MM.1S (cell line): ENCODE data around the gene ADIPOR2.

Experiments
- DNase-seq: peaks from one replicate; pipeline ENCODE4 v3.0.0-alpha.2; 2015
- H2AFZ ChIP-seq: fragments of 300-600 bp; sonication (generic); 2 replicates; pipeline ENCODE4 v1.6.0; 2016; ENCODE audit warnings: antibody characterized with exemption, low read length
- H3F3A ChIP-seq: fragments of 300-600 bp; sonication (generic); 2 replicates; pipeline ENCODE4 v1.6.1; 2016; ENCODE audit warnings: mild to moderate bottlenecking, antibody characterized with exemption, low read length, moderate library complexity, mixed read lengths; ENCODE audit not compliant: insufficient read depth
- H3K27ac ChIP-seq: fragments of 300-600 bp; sonication (generic); 2 replicates; pipeline ENCODE4 v1.5.1; 2016; ENCODE audit warnings: mild to moderate bottlenecking, low read length
- H3K27me3 ChIP-seq: fragments of 300-600 bp; sonication (generic); replicated peaks from 2 replicates; pipeline ENCODE4 v1.6.0; 2016; ENCODE audit warnings: low read length; ENCODE audit not compliant: insufficient read depth
- H3K36me3 ChIP-seq: fragments of 300-600 bp; sonication (generic); replicated peaks from 2 replicates; pipeline ENCODE4 v1.6.1; 2016; ENCODE audit warnings: mild to moderate bottlenecking, low read length, mixed read lengths; ENCODE audit not compliant: insufficient read depth
- H3K4me1 ChIP-seq: fragments of 300-600 bp; sonication (generic); 2 replicates; pipeline ENCODE4 v1.6.1; 2016; ENCODE audit warnings: low read length, mixed read lengths
- H3K4me2 ChIP-seq: fragments of 300-600 bp; sonication (generic); 2 replicates; pipeline ENCODE4 v1.6.0; 2016; ENCODE audit warnings: low read depth, low read length
- H3K4me3 ChIP-seq: fragments of 300-600 bp; sonication (generic); 2 replicates; pipeline ENCODE4 v1.5.1; 2016; ENCODE audit warnings: low read length, mixed read lengths
- H3K79me2 ChIP-seq: fragments of 300-600 bp; sonication (generic); 2 replicates; pipeline ENCODE4 v1.6.1; 2016; ENCODE audit warnings: mixed run types, low read length, mixed read lengths
- H3K9ac ChIP-seq: fragments of 300-600 bp; sonication (generic); 2 replicates; pipeline ENCODE4 v1.6.1; 2016; ENCODE audit warnings: low read length, mixed read lengths
- H3K9me2 ChIP-seq: fragments of 300-600 bp; sonication (generic); replicated peaks from 2 replicates; pipeline ENCODE4 v1.6.1; 2016; ENCODE audit warnings: mild to moderate bottlenecking, low read length, mixed read lengths; ENCODE audit not compliant: insufficient read depth
- H3K9me3 ChIP-seq: fragments of 300-600 bp; sonication (generic); replicated peaks from 2 replicates; pipeline ENCODE4 v1.6.1; 2016; ENCODE audit warnings: mild to moderate bottlenecking, low read length, mixed read lengths; ENCODE audit not compliant: insufficient read depth
- H4K20me1 ChIP-seq: fragments of 300-600 bp; sonication (generic); 2 replicates; pipeline ENCODE4 v1.6.1; 2016; ENCODE audit warnings: mild to moderate bottlenecking, low read length, moderate library complexity, mixed read lengths; ENCODE audit not compliant: insufficient read depth
- EZH2 ChIP-seq: fragments of 300-600 bp; sonication (generic); optimal IDR thresholded peaks from 2 replicates; pipeline ENCODE3; 2017; ENCODE audit warnings: low read depth, mild to moderate bottlenecking, antibody characterized with exemption, low read length, mixed read lengths
- EZH2phosphoT487 ChIP-seq: fragments of 300-600 bp; sonication (generic); IDR thresholded peaks from 2 replicates; pipeline ENCODE4 v1.6.1; 2018; ENCODE audit warnings: antibody characterized with exemption, low read length
- TF ChIP-seq, protein P1 (sequence below): fragments of 300-600 bp; sonication (generic); IDR thresholded peaks from 2 replicates; pipeline ENCODE4 v1.5.1; 2016; ENCODE audit warnings: antibody characterized with exemption, low read length, mixed read lengths

The ADIPOR2 gene

GRCh38 chr12:1716215-1716862 is 25.5 kb downstream of the ADIPOR2 start:
- H3K36me3 ChIP-seq, result no peaks in the 10 kb centered on the region; the same call in 1 of the 2 replicates
- H3K27me3 ChIP-seq, result no peaks in the 10 kb centered on the region
- no peak overlapping the region for H3K27ac ChIP-seq
- H3K9me2 ChIP-seq, result no peaks in the 10 kb centered on the region
- no peaks in the 10 kb centered on the region for H3K9me3 ChIP-seq
- DNase-seq, result peak; percentile 9
- H2AFZ ChIP-seq, result no peak overlapping the region
- H3K4me2 ChIP-seq, result peak overlapping the region; percentile 12; the same call in 1 of the 2 replicates
- H3F3A ChIP-seq, result no peaks in the 10 kb centered on the region
- peaks cover 91% of the 10 kb centered on the region for H3K79me2 ChIP-seq
- no peak for TF ChIP-seq EZH2phosphoT487
- TF ChIP-seq, protein P1, sequence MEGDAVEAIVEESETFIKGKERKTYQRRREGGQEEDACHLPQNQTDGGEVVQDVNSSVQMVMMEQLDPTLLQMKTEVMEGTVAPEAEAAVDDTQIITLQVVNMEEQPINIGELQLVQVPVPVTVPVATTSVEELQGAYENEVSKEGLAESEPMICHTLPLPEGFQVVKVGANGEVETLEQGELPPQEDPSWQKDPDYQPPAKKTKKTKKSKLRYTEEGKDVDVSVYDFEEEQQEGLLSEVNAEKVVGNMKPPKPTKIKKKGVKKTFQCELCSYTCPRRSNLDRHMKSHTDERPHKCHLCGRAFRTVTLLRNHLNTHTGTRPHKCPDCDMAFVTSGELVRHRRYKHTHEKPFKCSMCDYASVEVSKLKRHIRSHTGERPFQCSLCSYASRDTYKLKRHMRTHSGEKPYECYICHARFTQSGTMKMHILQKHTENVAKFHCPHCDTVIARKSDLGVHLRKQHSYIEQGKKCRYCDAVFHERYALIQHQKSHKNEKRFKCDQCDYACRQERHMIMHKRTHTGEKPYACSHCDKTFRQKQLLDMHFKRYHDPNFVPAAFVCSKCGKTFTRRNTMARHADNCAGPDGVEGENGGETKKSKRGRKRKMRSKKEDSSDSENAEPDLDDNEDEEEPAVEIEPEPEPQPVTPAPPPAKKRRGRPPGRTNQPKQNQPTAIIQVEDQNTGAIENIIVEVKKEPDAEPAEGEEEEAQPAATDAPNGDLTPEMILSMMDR, result no peak
- TF ChIP-seq EZH2, result no peak
- peaks cover 2% of the 10 kb centered on the region; the same call in 1 of the 2 replicates for H4K20me1 ChIP-seq
- no peak overlapping the region for H3K4me3 ChIP-seq
- H3K9ac ChIP-seq, result no peak overlapping the region
- H3K4me1 ChIP-seq, result peaks cover 13% of the 10 kb centered on the region

- no peak overlapping the region for H3K4me3 ChIP-seq
- H3K9ac ChIP-seq, result no peak overlapping the region
- peaks cover 92% of the 10 kb centered on the region for H3K79me2 ChIP-seq
- no peak overlapping the region for H3K27ac ChIP-seq
- H4K20me1 ChIP-seq, result peaks cover 2% of the 10 kb centered on the region; the same call in 1 of the 2 replicates
- no peaks in the 10 kb centered on the region; the same call in 1 of the 2 replicates for H3K36me3 ChIP-seq
- no peak for DNase-seq
- no peak overlapping the region for H3K4me2 ChIP-seq
- H3K9me3 ChIP-seq, result no peaks in the 10 kb centered on the region
- no peaks in the 10 kb centered on the region for H3F3A ChIP-seq
- peaks cover 13% of the 10 kb centered on the region for H3K4me1 ChIP-seq
- H3K27me3 ChIP-seq, result no peaks in the 10 kb centered on the region
- no peak overlapping the region for H2AFZ ChIP-seq
- H3K9me2 ChIP-seq, result no peaks in the 10 kb centered on the region
- TF ChIP-seq, protein P1, result no peak
- no peak for TF ChIP-seq EZH2
- TF ChIP-seq EZH2phosphoT487, result no peak
These were observed 26.0 kb downstream of the ADIPOR2 start for GRCh38 chr12:1716911-1717310.

DNA sequence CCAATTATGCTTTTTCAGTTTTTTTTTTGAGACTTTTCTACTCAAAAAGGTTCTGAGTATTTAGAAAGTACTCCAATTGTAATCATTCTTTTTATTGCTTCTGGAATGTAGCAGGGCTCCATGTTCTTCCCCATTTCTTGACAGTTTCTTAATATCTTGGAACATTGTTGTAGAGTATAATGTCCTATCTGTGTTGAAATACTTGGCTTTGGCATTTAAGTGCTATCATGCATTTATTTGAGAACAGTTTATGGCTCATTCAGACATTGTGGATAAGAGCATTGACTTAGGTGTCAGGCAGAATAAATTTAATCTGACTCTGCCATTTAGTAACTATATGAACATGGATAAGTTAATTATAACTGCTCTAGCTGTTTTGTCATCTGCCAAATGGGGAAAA is 28.3 kb downstream of the ADIPOR2 start:
- H3K4me1 ChIP-seq, result peaks cover 13% of the 10 kb centered on the region
- no peak overlapping the region for H3K9ac ChIP-seq
- H3K79me2 ChIP-seq, result peaks cover 91% of the 10 kb centered on the region
- no peaks in the 10 kb centered on the region for H3K9me3 ChIP-seq
- H4K20me1 ChIP-seq, result peaks cover 2% of the 10 kb centered on the region; the same call in 1 of the 2 replicates
- TF ChIP-seq EZH2phosphoT487 (no peak), EZH2 (no peak)
- TF ChIP-seq, protein P1, result no peak
- no peaks in the 10 kb centered on the region for H3K27me3 ChIP-seq
- no peak overlapping the region for H3K4me3 ChIP-seq
- no peaks in the 10 kb centered on the region; the same call in 1 of the 2 replicates for H3K36me3 ChIP-seq
- H3K27ac ChIP-seq, result no peak overlapping the region
- no peaks in the 10 kb centered on the region for H3F3A ChIP-seq
- H2AFZ ChIP-seq, result no peak overlapping the region
- H3K9me2 ChIP-seq, result no peaks in the 10 kb centered on the region
- no peak overlapping the region for H3K4me2 ChIP-seq
- DNase-seq, result no peak
